Thyroid gland (tissue), 4 donors: ENCODE results near the gene DRAXIN.

ENCODE experiments used
- POLR2A ChIP-seq, 2 donors: fragments of 450-650 bp; IDR thresholded peaks; one replicate each; pipeline ENCODE4 v1.6.1; 2017; ENCODE audit warnings: antibody characterized with exemption in 2 of 2, mild to moderate bottlenecking in 2 of 2, moderate library complexity in 1 of 2
- TF ChIP-seq, protein P1 (sequence below), 6 experiments: fragments of 200-600 bp in 3 of 6; fragments of 450-650 bp in 3 of 6; sonication (generic) in 3 of 6; IDR thresholded peaks; one replicate each; pipeline ENCODE4 v1.5.1; 2016 to 2019; ENCODE audit warnings: antibody characterized with exemption in 6 of 6, mild to moderate bottlenecking in 2 of 6, inconsistent platforms in 1 of 6, moderate library complexity in 1 of 6

GRCh38 chr1:11714831-11715575 is 23.5 kb downstream of the DRAXIN start:
- TF ChIP-seq, protein P1, sequence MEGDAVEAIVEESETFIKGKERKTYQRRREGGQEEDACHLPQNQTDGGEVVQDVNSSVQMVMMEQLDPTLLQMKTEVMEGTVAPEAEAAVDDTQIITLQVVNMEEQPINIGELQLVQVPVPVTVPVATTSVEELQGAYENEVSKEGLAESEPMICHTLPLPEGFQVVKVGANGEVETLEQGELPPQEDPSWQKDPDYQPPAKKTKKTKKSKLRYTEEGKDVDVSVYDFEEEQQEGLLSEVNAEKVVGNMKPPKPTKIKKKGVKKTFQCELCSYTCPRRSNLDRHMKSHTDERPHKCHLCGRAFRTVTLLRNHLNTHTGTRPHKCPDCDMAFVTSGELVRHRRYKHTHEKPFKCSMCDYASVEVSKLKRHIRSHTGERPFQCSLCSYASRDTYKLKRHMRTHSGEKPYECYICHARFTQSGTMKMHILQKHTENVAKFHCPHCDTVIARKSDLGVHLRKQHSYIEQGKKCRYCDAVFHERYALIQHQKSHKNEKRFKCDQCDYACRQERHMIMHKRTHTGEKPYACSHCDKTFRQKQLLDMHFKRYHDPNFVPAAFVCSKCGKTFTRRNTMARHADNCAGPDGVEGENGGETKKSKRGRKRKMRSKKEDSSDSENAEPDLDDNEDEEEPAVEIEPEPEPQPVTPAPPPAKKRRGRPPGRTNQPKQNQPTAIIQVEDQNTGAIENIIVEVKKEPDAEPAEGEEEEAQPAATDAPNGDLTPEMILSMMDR (IDR thresholded peaks at IDR 0.05) = no peak
- TF ChIP-seq POLR2A (IDR thresholded peaks at IDR 0.05) = no peak
